ENCODE measurements around the gene PTGER1. TPM values are rescaled to one million over a fixed set of nuclear protein-coding genes. Genes with fewer than 3 reads are reported as not detected.
A peak's percentile ranks its signal among the peaks of the same experiment; 100 is the strongest.

Gene PTGER1
- total and polyA plus RNA-seq, 9 of the 15 experiments (the other 6 are each of a cell fraction or from before 2014, with no cell fraction given): 0.06 to 0.36 (median 0.31) TPM; not detected in 5

GRCh38 chr19:14516048-14516534 is 40.9 kb upstream of the PTGER1 start (continued):
- TF ChIP-seq CUX1 (CRISPR knock-in tag; IDR thresholded peaks at IDR 0.05) (no peak), SIN3B (IDR thresholded peaks at IDR 0.05; ENCODE audit: low read depth) (0 out of 2 replicates have a peak, but pooled peaks have one; percentile 20), NR4A1 (CRISPR knock-in tag; IDR thresholded peaks at IDR 0.05) (no peak), NR4A1 (tag; IDR thresholded peaks at IDR 0.05) (no peak), FIP1L1 (IDR thresholded peaks at IDR 0.05; ENCODE audit: low read depth, low read length, poor library complexity, severe bottlenecking) (no peak), CBFA2T3 (IDR thresholded peaks at IDR 0.05) (0 out of 2 replicates have a peak, but pooled peaks have one; percentile 7), MYC (IDR thresholded peaks at IDR 0.05; ENCODE audit: low read depth, low read length) (0 out of 2 replicates have a peak, but pooled peaks have one; percentile 21), MYC (CRISPR knock-in tag; IDR thresholded peaks at IDR 0.05; ENCODE audit: borderline replicate concordance, low read depth) (no peak), NFIC (IDR thresholded peaks at IDR 0.05) (no peak), ZNF197 (CRISPR knock-in tag; IDR thresholded peaks at IDR 0.05; ENCODE audit: low read depth) (no peak), RFX5 (IDR thresholded peaks at IDR 0.05; ENCODE audit: low read depth, low read length) (no peak), IFI16 (CRISPR knock-in tag; IDR thresholded peaks at IDR 0.05) (no peak), POLR2G (IDR thresholded peaks at IDR 0.05; ENCODE audit: low read depth, low read length) (peak; percentile 49), CTCF (IDR thresholded peaks at IDR 0.05 in 2 of 3, conservative IDR thresholded peaks at IDR 0.05 in 1 of 3; ENCODE audit: insufficient read depth in 2 of 3, low read depth in 1 of 3, low read length in 3 of 3) (peak in 2 of 3 experiments; percentile 7 to 12; a peak in 2 of 6 replicates), HCFC1 (IDR thresholded peaks at IDR 0.05; ENCODE audit: low read depth, low read length) (no peak), GABPB1 (CRISPR knock-in tag; IDR thresholded peaks at IDR 0.05) (no peak), FOS (IDR thresholded peaks at IDR 0.05; ENCODE audit: extremely low read depth, insufficient read length) (no peak), PHTF2 (CRISPR knock-in tag; IDR thresholded peaks at IDR 0.05) (peak; percentile 92; the same call in 1 of the 2 replicates), CREM (IDR thresholded peaks at IDR 0.05; ENCODE audit: low read depth) (0 out of 2 replicates have a peak, but pooled peaks have one; percentile 8), MXI1 (IDR thresholded peaks at IDR 0.05; ENCODE audit: low read depth, low read length) (no peak), HLTF (IDR thresholded peaks at IDR 0.05) (0 out of 2 replicates have a peak, but pooled peaks have one; percentile 13)
